ENCODE results near the gene ATP11A.

GRCh38 chr13:112657850-112658445, 31.9 kb upstream of the ATP11A start:
- TF ChIP-seq CTCF (IDR thresholded peaks at IDR 0.05 in 8 of 11, conservative IDR thresholded peaks at IDR 0.05 in 3 of 11) = no peak
- no peak for TF ChIP-seq POLR2A (IDR thresholded peaks at IDR 0.05)
- TF ChIP-seq POLR2AphosphoS5 (IDR thresholded peaks at IDR 0.05) = no peak
